Muscle of leg (tissue), 11 donors: ENCODE data around the gene SLC13A4. TPM values are rescaled to one million over a fixed set of nuclear protein-coding genes. Genes with fewer than 3 reads are reported as not detected.

Experiments used
- DNase-seq: peaks from one replicate; pipeline ENCODE4 v3.0.0; 2013
- H3K27ac ChIP-seq: one replicate; pipeline ENCODE4 v1.5.1; 2013; ENCODE audit warnings: mild to moderate bottlenecking, low read length, control low read depth
- H3K27me3 ChIP-seq: one replicate; pipeline ENCODE4 v1.6.1; 2013; ENCODE audit warnings: low read length; ENCODE audit not compliant: control insufficient read depth, insufficient read depth
- H3K36me3 ChIP-seq: one replicate; pipeline ENCODE4 v1.6.1; 2013; ENCODE audit warnings: low read length; ENCODE audit not compliant: control insufficient read depth, insufficient read depth
- H3K4me1 ChIP-seq: one replicate; pipeline ENCODE4 v1.6.1; 2013; ENCODE audit warnings: low read length; ENCODE audit not compliant: control insufficient read depth, insufficient read depth
- H3K4me3 ChIP-seq: one replicate; pipeline ENCODE4 v1.5.1; 2013; ENCODE audit warnings: low read length, control low read depth
- H3K9me3 ChIP-seq: replicated peaks from 2 replicates; pipeline ENCODE4 v1.6.1; 2013; ENCODE audit warnings: low read depth, low read length; ENCODE audit not compliant: control insufficient read depth
- WGBS: methylation state at CpG from one replicate; pipeline ENCODE4 v1.1.5; 2013; ENCODE audit warnings: missing lambda C conversion rate; ENCODE audit not compliant: insufficient coverage; 5-methylcytosine and 5-hydroxymethylcytosine counted together
- polyA plus RNA-seq, 8 donors: library from polyadenylated mRNA; unstranded; fragments of 120-200 nt; gene quantifications; one replicate each; pipeline versions ENCODE4 v1.2.1 to v1.2.3, GENCODE V29; 2013; ENCODE audit warnings: inconsistent platforms in 1 of 8, low replicate concordance in 1 of 8; ENCODE audit not compliant: insufficient read length in 8 of 8, insufficient read depth in 1 of 8
- total RNA-seq: library from RNA; stranded (reverse); fragments of 120-200 nt; gene quantifications from one replicate; pipeline ENCODE4 v1.2.4, GENCODE V29; 2013

Gene SLC13A4
- total and polyA plus RNA-seq, 9 donors, result 0.09 to 4.2 (median 1.9) TPM

DNA sequence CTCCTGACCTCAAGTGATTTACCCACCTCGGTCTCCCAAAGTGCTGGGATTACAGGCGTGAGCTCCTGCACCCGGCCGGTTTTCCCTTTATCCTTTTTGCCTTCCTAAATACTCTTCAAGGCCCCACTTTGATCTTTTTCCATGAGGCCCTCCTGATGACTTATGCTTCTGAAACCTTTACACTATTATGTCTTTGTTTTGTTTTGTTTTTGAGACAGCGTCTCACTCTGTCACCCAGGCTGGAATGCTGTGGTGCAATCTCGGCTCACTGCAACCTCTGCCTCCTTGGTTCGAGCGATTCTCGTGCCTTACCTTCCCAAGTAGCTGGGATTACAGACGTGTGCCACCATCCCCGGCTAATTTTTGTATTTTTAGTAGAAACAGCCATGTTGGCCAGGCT lies 61.8 kb downstream of the SLC13A4 start:
- 92% methylated on average over 11 of the region's 11 CpGs for WGBS
- H3K9me3 ChIP-seq, result no peaks in the 10 kb centered on the region
- H3K27ac ChIP-seq, result no peak overlapping the region
- peaks cover 16% of the 10 kb centered on the region for H3K4me1 ChIP-seq
- no peak for DNase-seq
- no peak overlapping the region for H3K4me3 ChIP-seq
- H3K27me3 ChIP-seq, result no peaks in the 10 kb centered on the region
- peaks cover 8% of the 10 kb centered on the region for H3K36me3 ChIP-seq

DNA sequence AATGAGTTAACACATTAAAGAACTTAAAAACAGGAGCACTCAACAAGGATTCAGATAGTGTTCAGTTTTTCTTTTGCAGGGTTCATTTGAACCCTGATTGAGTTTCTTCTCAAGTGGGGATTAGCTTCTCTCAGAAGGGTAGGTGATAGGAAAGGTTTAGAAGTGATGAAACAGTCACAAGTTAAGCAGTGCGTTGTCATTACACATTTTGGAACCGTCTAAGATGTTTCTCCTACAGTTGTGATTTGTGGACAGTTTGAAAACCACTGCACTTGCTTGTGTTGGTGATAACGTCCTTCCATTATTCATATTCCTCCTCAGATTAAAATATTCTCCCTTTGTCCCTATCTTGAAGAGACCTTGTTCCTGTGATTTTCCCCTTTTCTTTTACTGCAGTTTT lies 62.9 kb downstream of the SLC13A4 start:
- Histone ChIP-seq H3K9me3 (no peaks in the 10 kb centered on the region), H3K4me3 (no peak overlapping the region), H3K36me3 (peaks cover 8% of the 10 kb centered on the region), H3K4me1 (peaks cover 16% of the 10 kb centered on the region), H3K27ac (no peak overlapping the region), H3K27me3 (no peaks in the 10 kb centered on the region)
- no peak for DNase-seq
- WGBS, result no CpG with 5 or more reads among the region's 3 CpGs

DNA sequence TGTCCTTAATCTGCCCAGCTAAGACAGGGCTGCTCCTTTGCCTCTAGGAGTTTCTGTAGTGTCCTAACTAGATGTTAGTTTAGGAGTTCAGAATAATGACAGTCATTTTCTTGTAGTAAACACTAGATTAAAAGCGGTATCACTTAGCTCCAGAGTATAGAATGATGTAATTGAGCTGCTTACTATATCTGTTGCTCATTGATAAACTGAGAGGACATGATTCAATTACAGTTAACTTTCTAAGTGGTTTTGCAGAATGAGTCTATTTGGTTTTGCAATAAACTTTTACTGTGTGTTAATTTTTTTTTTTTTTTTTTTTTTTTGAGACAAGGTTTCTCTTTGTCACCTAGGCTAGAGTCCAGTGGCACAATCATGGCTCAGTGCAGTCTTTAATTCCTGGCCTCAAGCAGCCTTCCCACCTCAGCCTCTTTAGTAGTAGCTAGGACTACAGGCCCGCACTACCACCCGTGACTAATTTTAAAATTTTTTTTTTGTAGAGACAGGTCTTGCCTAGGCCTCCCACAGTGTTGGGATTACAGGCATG lies 63.9 kb downstream of the SLC13A4 start:
- Histone ChIP-seq H3K4me1 (peaks cover 16% of the 10 kb centered on the region), H3K27me3 (no peaks in the 10 kb centered on the region), H3K9me3 (no peaks in the 10 kb centered on the region), H3K36me3 (peaks cover 8% of the 10 kb centered on the region), H3K27ac (no peak overlapping the region), H3K4me3 (no peak overlapping the region)
- 80% methylated on average over 1 of the region's 3 CpGs for WGBS
- DNase-seq, result no peak

DNA sequence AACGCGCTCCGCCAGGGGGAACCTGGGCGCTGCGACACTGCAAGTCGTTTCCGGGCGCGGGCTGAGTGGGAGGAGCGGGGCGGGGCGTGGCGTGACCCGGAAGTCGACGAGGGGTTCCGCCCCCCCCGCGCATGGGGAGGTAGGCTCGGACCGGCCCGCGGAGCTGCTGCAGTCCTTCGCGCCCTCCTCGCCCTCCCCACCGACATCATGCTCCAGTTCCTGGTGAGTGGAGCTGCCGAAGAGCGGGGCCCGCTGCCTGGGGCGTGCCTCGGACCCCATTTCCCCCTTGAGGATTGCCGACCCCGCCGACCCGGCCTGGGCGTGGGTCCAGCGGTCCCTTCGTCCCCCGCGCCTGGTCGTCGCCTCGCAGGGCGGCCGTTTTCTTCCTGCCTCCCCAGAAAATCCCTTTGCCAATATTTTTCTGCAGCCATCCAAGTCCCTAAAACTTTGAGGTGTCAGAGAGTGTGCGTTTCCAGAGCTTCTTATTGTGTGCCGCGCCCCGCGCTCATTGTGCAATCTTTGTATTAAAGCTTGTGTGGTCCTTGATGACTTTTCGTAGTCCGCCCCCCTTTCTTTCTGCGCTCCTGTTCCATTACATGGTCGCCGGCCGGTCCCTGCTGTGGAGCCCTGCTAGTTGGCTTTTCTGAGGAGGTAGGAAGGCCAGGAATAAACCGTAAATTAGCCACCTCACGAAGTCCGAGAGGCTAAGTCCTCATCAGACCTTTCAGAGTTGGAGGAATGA lies 65.4 kb downstream of the SLC13A4 start, which contains the start of gene STMP1:
Gene STMP1, plus strand, starts transcription at position 142 of the 742 bp plus-strand sequence.
- under 1% methylated on average over 49 of the region's 60 CpGs for WGBS
- DNase-seq, result peak; percentile 97
- Histone ChIP-seq H3K9me3 (no peaks in the 10 kb centered on the region), H3K27me3 (no peaks in the 10 kb centered on the region), H3K36me3 (peaks cover 3% of the 10 kb centered on the region), H3K4me1 (peaks cover 16% of the 10 kb centered on the region), H3K4me3 (peak within 1 kb of the TSS; percentile 91), H3K27ac (peak within 1 kb of the TSS; percentile 93)

DNA sequence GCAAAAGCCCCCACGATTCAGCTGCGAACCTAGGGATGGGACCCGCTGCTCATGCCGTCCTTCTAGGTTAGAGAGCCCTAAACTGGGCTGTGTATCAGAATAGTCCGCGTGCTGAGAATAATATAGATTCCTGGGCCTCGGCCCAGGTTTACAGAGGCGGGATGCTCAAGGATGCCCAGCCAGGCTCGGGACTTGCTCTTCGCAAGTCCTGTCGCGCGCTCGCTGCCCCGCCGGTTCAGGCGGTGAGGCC lies 65.9 kb downstream of the SLC13A4 start:
- H3K27ac ChIP-seq, result peak overlapping the region; percentile 93
- H3K36me3 ChIP-seq, result peaks cover 3% of the 10 kb centered on the region
- peak overlapping the region; percentile 91 for H3K4me3 ChIP-seq
- WGBS, result 4% methylated on average over 16 of the region's 17 CpGs
- DNase-seq, result no peak
- no peaks in the 10 kb centered on the region for H3K9me3 ChIP-seq
- peaks cover 16% of the 10 kb centered on the region for H3K4me1 ChIP-seq
- no peaks in the 10 kb centered on the region for H3K27me3 ChIP-seq

DNA sequence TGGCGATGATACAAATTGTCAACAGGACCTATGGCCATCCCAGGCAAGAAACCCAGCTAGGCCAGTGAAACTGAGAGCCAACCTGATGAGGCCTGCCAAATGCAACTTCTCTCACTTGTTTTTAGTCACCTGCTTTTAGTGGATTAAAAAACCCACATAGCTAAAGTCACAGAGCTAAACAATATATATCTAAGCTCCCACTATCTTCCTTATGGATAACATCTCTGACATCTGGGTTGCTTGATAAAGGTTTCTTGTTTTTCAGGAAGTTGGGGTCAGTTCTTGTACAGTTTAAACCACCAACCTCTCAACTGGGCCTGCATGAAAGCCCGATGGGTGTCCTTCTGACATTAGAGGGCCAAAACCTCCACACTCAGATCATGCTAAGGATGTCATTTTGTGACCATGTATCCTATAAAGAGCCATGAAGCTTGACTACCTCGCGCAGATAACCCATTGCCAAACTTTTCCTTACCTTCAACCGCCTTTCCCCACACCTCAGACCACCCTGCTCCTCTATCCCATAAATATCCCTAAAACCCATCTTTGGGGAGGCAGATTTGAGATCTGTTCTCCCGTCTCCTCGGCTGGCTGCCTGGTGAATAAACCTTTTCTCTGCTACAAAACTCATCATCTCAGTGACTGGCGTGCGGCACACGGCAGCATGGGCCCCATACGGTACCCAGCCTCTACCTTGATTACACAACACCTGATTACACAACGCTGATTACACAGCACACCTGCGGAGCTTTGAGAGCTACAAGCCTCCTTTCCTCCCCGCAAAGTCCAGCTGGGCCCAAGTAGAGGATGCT lies 66.5 kb downstream of the SLC13A4 start:
- Histone ChIP-seq H3K4me1 (peaks cover 16% of the 10 kb centered on the region), H3K27me3 (no peaks in the 10 kb centered on the region), H3K27ac (peak overlapping the region; percentile 93), H3K9me3 (no peaks in the 10 kb centered on the region), H3K36me3 (peaks cover 3% of the 10 kb centered on the region), H3K4me3 (peak overlapping the region; percentile 91)
- 67% methylated on average over 11 of the region's 14 CpGs for WGBS
- no peak for DNase-seq

DNA sequence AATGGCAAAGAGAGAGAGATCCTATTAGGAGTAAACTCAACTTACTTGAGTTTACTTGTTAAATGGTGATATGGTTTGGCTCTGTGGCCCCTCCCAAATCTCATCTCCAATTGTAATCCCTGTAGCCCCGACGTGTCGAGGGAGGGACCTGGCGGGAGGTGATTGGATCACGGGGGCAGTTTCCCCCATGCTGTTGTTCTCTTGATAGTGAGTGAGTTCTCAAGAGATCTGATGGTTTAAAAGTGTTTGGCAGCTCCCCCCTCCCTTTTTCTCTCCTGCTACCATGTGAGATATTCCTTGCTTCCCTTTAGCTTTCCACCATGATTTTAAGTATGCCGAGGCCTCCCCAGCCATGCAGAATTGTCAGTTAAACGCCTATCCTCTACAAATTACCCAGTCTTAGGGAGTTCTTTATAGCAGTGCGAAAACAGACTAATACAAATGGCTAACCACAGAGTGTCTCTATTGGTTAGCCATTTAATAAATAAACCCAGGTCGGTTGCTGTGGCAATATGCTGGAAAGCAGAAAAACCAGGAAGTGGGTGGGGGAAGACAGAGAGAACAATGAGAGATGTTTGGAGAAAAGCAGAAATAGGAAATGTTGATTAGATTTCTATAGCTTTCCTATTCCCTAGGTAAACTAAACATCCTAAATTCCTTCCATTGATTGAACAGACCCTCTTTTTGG lies 68.7 kb downstream of the SLC13A4 start:
- no peak overlapping the region for H3K4me3 ChIP-seq
- DNase-seq, result peak; percentile 29
- H3K36me3 ChIP-seq, result no peaks in the 10 kb centered on the region
- no peak overlapping the region for H3K27ac ChIP-seq
- no peaks in the 10 kb centered on the region for H3K9me3 ChIP-seq
- H3K4me1 ChIP-seq, result peaks cover 16% of the 10 kb centered on the region
- H3K27me3 ChIP-seq, result no peaks in the 10 kb centered on the region
- no CpG with 5 or more reads among the region's 9 CpGs for WGBS

DNA sequence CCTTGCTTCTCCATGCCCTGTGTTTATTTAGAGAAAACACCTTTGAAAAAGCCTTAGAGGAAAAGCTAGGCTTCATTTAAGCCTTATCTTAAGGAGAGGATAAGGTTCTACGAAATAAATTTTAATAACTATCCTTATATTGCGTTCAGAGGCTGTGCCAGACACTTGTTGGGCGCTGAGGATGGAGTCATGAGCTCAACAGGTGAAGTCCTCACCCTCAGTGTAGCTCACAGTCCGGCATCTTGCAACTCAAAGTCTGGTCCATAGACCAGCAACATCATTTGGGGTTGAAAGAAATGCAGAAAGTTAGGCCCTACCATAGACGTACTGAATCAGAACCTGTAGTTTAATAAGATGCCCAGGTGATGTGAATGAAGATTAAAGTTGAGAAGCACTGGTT lies 69.4 kb downstream of the SLC13A4 start:
- no peak overlapping the region for H3K27ac ChIP-seq
- H3K27me3 ChIP-seq, result no peaks in the 10 kb centered on the region
- no peaks in the 10 kb centered on the region for H3K36me3 ChIP-seq
- peaks cover 13% of the 10 kb centered on the region for H3K4me1 ChIP-seq
- H3K4me3 ChIP-seq, result no peak overlapping the region
- DNase-seq, result no peak
- H3K9me3 ChIP-seq, result no peaks in the 10 kb centered on the region
- WGBS, result 100% methylated on average over 1 of the region's 5 CpGs

DNA sequence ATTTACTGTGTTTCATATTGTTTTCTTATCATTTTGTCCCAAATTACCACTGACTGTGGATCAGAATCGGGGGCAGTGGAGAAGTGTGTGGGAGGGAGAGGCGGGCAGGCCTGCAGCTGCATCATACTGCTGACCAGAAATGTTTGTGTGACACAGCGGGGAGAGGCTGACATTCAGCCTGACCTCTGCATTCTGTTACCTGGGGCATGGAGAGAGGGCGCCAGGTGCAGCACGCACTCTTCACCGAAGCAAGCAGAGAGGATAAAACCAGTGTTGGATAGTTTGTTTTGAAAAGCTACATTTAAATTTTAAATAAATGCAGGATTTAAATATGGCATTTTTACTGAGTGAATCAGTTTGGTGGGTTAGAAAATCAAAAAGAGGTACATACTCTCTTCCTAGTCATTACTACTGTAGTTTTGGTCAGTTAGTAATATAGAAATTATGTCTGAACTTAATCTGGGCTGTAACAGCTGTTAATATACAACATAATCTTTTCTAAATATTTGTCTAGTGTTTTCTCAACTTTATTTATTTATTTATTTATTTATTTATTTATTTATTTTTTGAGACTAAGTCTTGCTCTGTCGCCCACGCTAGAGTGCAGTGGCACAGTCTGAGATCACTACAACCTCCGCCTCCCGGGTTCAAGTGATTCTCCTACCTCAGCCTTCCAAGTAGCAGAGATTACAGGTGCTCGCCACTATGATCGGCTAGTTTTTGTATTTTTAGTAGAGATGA lies 74.5 kb downstream of the SLC13A4 start:
- 80% methylated on average over 1 of the region's 12 CpGs for WGBS
- Histone ChIP-seq H3K27ac (no peak overlapping the region), H3K36me3 (peaks cover 4% of the 10 kb centered on the region), H3K9me3 (no peaks in the 10 kb centered on the region), H3K4me1 (no peaks in the 10 kb centered on the region), H3K4me3 (no peak overlapping the region), H3K27me3 (no peaks in the 10 kb centered on the region)
- no peak for DNase-seq
